ENCODE data around the gene RAB7A. TPM values are rescaled to one million over a fixed set of nuclear protein-coding genes. Genes with fewer than 3 reads are reported as not detected.

The RAB7A gene
- total RNA-seq, 4 donors from 2014 or later = 91.6 to 210 (median 126) TPM

DNA sequence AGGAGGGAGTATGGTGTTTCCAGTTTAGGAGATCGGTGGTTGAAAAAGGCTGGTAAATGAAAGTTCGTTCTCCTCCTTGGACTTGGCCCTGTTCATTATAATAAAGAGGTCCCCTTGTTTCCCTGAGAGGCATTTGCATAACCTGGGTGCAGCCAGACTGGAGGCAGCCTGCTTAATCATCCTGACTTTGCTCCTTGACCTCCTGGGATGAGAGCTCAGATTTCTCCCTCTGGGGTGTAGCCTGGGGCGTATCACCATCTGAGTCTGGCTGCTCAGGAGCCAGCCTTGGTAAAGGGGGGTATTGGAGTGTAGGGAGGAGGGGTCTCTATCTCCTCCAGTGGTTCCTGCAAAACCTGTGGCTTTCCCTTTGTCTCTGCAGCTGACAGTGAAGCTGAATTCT is 132.2 kb downstream of the RAB7A start:
- no peak for TF ChIP-seq CTCF (IDR thresholded peaks at IDR 0.05; ENCODE audit: low read depth)

DNA sequence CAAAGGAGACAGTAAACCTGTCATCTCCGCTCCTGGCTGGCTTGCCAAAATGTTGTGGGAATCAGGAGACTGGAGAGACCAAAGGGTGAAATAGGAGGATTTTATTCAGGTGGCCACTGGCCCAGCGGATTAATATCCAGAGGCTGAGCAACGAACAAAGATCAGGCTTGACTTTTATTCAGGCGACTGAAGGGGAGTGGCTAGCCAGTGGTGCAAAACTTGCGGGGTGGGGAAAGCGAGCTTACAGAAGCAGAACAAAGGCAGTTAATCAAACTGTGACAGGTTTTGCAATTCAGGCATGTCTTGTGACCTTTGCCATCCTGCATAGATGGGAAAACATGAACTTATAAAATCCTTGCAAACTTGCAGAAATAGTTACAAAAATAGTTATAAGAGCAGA is 133.6 kb downstream of the RAB7A start:
- TF ChIP-seq CTCF (IDR thresholded peaks at IDR 0.05; ENCODE audit: low read depth) = no peak

DNA sequence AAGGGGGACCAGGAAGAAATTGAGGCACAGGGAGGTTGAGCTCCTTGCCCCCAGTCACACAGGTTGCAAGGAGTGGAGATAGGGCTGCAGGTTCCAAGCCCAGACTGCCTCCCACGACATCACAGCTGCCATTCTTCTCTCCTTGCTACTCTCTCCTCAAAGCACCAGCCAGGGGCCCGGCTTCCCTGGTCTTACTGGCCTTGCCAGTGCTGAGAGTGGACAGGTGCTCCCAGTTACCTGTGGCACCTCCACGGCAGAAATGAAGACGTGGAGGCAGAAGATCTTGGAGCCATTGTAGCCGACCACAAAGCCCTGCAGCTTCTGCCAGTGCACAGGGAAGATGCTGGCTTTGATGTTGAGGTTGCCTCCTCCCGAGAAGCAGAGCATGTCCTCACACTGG is 135.5 kb downstream of the RAB7A start:
- no peak for TF ChIP-seq CTCF (IDR thresholded peaks at IDR 0.05; ENCODE audit: low read depth)

- TF ChIP-seq CTCF (IDR thresholded peaks at IDR 0.05; ENCODE audit: low read depth) = no peak
These were observed 137.6 kb downstream of the RAB7A start for GRCh38 chr3:128863560-128863959.

Small RNA genes lying within 50 kb of the gene (small RNA-seq; reads per million reads assigned to genes)
- gene RF00399 = not detected

Other genes with a start within 250 kb of the RAB7A start
- gene GATA2, start 233.0 kb upstream of the RAB7A start, total RNA-seq = 10 to 100 TPM in 2 of 4 donors, 1 to 10 TPM in 2; 2.4 to 26.6 (median 11.0) TPM
- gene RPN1, start 75.4 kb upstream of the RAB7A start, total RNA-seq = 100 to 1,000 TPM; 179 to 268 (median 193) TPM
- gene ACAD9, start 153.4 kb downstream of the RAB7A start, total RNA-seq = 10 to 100 TPM; 34.1 to 87.0 (median 42.2) TPM